ENCODE results near the gene BCL2A1. TPM values are rescaled to one million over a fixed set of nuclear protein-coding genes. Genes with fewer than 3 reads are reported as not detected.

Gene BCL2A1
- total and polyA plus RNA-seq, 10 of the 15 experiments (the other 5 are each of a cell fraction or from before 2014, with no cell fraction given) = 181 to 570 (median 321) TPM

- no peak for TF ChIP-seq BRCA1 (IDR thresholded peaks at IDR 0.05; ENCODE audit: low read depth, low read length)
- TF ChIP-seq PML (IDR thresholded peaks at IDR 0.05; ENCODE audit: low read length) = no peak
- TF ChIP-seq EGR1 (IDR thresholded peaks at IDR 0.05; ENCODE audit: borderline replicate concordance in 1 of 2, low read depth in 2 of 2, low read length in 2 of 2) = no peak
- no peak for TF ChIP-seq RCOR1 (conservative IDR thresholded peaks at IDR 0.05; ENCODE audit: low read depth, low read length)
- TF ChIP-seq NRF1 (conservative IDR thresholded peaks at IDR 0.05; ENCODE audit: low read depth, low read length) = no peak
- no peak for TF ChIP-seq SP1 (IDR thresholded peaks at IDR 0.05; ENCODE audit: low read depth, low read length)
- no peak for TF ChIP-seq E2F4 (IDR thresholded peaks at IDR 0.05; ENCODE audit: low read depth, low read length)
- no peak for TF ChIP-seq FOXM1 (IDR thresholded peaks at IDR 0.05; ENCODE audit: low read depth, low read length)
- TF ChIP-seq NFIC (IDR thresholded peaks at IDR 0.05; ENCODE audit: low read depth, low read length) = no peak
- TF ChIP-seq NBN (IDR thresholded peaks at IDR 0.05) = no peak
- peak; percentile 40; the same call in 1 of the 2 replicates for TF ChIP-seq BCL11A (IDR thresholded peaks at IDR 0.05; ENCODE audit: low read depth, low read length)
- TF ChIP-seq GATAD2B (conservative IDR thresholded peaks at IDR 0.05; ENCODE audit: low read depth) = 0 out of 2 replicates have a peak, but pooled peaks have one; percentile 26
- no peak for TF ChIP-seq SIX5 (IDR thresholded peaks at IDR 0.05; ENCODE audit: low read depth, low read length, severe bottlenecking)
- 0 out of 2 replicates have a peak, but pooled peaks have one; percentile 9 for TF ChIP-seq SPI1 (IDR thresholded peaks at IDR 0.05; ENCODE audit: borderline replicate concordance, insufficient read depth, low read depth, low read length)
- TF ChIP-seq WRNIP1 (IDR thresholded peaks at IDR 0.05; ENCODE audit: borderline replicate concordance, low read depth, low read length) = no peak
- TF ChIP-seq ZNF592 (IDR thresholded peaks at IDR 0.05) = 0 out of 2 replicates have a peak, but pooled peaks have one; percentile 35
- no peak for TF ChIP-seq CHD2 (IDR thresholded peaks at IDR 0.05; ENCODE audit: borderline replicate concordance, low read depth, low read length)
- no peak for TF ChIP-seq EZH2 (IDR thresholded peaks at IDR 0.05; ENCODE audit: borderline replicate concordance, control insufficient read depth, low read depth, low read length)
- no peak for TF ChIP-seq MTA3 (IDR thresholded peaks at IDR 0.05; ENCODE audit: borderline replicate concordance, low read length)
- no peak for TF ChIP-seq CREM (IDR thresholded peaks at IDR 0.05; ENCODE audit: low read depth)
- no peak for TF ChIP-seq DPF2 (IDR thresholded peaks at IDR 0.05)
- TF ChIP-seq ZNF24 (IDR thresholded peaks at IDR 0.05) = no peak
- no peak for TF ChIP-seq NR2C2 (IDR thresholded peaks at IDR 0.05; ENCODE audit: borderline replicate concordance, control insufficient read depth, insufficient read length, low read depth)
- no peak for TF ChIP-seq CBX3 (IDR thresholded peaks at IDR 0.05; ENCODE audit: borderline replicate concordance, low read depth)
- TF ChIP-seq CREB1 (IDR thresholded peaks at IDR 0.05; ENCODE audit: low read depth) = no peak
These were observed 2.6 kb upstream of the BCL2A1 start (continued) for GRCh38 chr15:79973456-79974195.

All from GM12878 (cell line).